Right renal pelvis (tissue), 4 donors: ENCODE measurements around the gene SCN5A. TPM values are rescaled to one million over a fixed set of nuclear protein-coding genes. Genes with fewer than 3 reads are reported as not detected.

Source experiments
- DNase-seq, 4 donors: peaks; one replicate each; pipeline ENCODE4 v3.0.0-alpha.2; 2013; ENCODE audit warnings: low read depth in 4 of 4, low spot score in 3 of 4, missing footprints in 1 of 4
- polyA plus RNA-seq, 4 donors: library from polyadenylated mRNA; unstranded; fragments of 120-200 nt; gene quantifications; one replicate each; pipeline ENCODE4 v1.2.1, GENCODE V29; 2013; ENCODE audit not compliant: insufficient read length in 4 of 4

The SCN5A gene
- polyA plus RNA-seq, 4 donors: 0.89 to 1.2 (median 1.1) TPM

DNA sequence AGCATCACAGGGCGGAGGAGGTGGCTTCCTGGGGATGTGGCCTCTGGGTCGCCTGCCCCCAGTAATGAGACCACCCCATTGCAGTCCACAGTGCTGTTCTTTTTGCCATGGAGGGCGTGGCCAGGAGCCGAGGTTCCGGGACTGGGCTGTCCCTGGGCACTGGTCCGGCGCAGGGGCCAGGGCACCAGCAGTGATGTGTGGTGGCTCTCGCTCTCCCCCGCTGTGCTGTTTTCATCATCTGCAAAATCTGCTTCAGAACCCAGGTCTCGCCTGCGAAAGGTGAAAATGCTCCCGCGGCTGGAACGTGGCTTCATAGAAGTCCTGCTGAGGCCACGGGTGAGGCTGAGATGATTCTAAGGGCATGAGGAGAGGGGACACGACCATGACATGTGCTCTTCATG lies 45.8 kb downstream of the SCN5A start:
- DNase-seq: no peak

DNA sequence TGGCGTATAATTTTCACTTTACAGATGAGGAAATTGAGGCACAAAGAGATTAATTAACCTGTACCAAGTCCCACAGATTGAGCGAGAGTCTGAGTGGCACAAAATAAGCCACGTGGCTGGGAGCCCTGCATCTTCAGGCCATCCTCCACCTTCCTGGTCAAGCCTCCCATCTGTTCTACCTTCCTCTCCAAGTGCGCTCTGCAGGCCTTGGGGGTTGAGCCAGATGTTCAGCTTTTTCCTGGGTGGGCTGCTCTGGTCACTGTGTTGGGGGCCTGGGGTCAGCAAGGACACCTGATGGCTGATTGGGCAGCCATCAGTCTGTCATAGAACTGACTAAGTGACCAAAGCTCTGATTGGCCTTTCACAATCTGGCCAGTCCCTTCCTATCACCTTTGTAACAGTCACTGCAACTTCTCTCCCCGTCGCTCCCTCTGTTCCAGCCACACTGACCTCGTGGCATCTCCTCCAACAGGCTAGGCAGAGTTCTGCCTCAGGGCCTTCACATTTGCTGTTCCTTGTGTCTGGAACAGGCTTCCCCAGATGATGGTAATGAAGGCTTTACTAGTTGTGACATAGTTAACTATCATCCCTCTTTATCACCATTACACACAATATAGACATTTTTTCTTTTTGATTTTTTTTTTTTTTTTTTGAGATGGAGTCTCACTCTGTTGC lies 46.8 kb downstream of the SCN5A start:
- no peak for DNase-seq

DNA sequence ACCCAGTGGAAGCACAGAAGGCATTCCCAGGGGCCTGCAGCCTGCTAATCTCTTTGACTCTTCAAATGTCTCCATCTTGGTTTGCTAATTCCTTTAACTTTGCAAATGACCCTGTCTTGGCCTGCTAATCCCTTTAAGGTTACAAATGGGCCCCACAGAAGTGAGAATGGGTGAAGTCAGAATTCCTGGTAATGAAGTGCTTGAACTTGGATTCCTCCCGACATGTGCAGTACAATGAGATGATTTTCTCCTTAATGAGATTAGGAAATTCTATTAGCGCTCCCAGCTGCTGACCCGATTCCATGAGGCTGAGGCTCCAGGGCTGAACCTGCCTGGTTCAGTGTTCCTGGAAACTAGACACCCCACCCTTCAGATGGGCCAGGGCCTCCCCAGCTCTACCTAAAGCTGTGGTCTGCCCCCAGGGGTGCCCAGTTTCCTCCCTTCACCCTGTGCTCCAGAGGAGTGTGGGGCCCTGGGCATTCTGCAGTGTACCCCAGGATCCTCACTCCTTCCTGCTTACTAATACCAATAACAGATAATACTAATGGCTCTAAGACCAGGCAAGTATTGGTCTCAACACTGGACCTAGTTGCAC lies 47.4 kb downstream of the SCN5A start:
- DNase-seq: no peak

DNA sequence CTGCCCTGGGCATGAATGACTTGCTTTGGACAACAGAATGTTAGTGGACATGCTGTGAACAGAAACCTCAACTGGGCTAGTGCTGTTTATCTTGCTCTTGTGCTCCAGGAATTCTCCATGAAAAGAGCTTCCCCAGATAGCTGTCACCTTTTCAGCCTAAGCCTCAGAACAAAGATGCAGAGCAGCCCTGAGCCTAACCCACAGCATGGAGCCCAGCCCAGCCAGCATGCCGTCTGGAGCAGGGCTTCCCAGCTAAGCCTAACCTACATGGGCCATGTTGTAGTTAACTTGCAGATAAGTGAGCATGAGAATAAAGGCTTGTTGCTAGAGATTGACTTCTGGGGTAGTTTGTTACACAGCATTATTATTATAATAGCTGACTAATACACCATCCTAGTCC lies 48.9 kb downstream of the SCN5A start:
- no peak for DNase-seq

DNA sequence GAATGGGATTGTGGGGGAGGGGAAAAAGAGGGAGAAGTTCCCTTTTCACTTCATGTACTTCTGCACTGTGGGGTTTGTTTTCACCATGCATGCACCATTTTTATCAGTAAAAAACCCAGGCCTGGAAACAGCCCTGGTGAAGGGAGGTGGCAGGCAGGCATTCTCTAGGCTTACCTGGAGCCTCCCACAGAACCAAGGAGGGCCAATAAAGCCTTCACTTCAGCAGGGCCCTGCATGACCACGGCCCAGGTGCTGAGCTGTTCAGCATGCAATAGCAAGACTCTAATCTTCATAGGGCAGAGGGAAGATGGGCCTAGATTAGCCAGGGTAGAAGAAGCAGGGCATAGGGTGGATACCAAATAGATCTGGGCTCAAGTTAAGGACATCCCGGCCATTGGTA lies 49.6 kb downstream of the SCN5A start:
- DNase-seq: no peak

DNA sequence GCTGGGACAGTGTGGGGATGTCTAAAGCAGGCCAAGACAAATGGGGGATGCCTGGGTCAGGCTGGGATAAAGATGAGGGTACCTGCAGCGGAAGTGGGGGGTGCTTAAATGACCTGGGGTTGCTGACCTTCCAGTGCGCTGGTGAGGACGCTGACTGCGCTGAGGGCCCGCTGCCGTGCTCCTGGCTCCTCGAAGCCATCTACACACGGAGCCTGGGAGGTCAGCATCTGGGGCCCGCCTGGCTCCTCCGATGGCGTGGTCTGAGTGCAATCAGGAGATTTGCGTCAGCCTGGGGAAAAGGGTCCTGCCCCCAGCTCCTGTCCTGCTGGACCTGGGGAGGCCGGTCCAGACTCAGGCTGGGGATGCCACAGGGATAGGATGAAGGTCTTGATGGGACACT lies 50.7 kb downstream of the SCN5A start:
- no peak for DNase-seq

DNA sequence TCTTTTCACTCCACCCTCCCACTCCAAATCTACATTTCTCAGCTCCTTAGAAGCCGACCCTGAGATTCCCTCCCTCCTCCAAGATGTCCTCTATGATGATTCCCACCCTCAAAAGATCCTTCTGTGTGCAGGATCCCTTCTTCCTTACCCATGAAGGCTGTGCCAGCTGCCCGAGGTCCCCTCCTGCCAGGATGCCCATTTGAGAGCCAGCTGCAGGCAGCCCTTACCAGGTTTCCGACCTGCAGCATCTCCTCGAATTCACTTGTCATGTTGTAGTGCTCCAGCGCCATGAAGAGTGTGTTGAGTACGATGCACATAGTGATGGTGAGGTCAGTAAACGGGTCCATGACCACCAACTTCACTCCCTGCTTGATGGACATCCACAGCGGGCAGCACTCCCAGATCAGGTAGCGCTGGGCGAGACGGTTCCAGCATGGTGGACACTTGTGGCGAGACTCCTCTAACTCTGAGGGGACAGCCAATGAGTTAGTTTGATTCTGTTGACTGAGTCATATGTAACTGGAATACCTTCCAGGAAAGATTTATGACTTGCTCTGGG lies 51.9 kb downstream of the SCN5A start:
- no peak for DNase-seq

DNA sequence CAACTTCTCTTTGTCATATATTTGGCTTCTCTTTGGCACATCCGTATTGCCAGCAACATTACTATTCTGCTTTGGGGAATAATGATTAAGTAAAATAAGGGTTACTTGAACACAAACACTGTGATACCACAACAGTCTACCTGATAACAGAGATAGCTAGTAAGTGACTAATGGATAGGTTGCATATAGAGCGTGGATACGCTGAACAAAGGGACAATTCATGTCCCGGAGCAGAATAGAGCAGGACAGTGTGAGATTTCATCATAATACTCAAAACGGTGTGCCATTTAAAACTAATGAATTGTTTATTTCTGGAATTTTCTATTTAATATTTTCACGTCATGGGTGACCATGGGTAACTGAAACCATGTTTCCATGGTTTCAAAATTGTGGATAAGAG lies 54.1 kb downstream of the SCN5A start:
- no peak for DNase-seq

DNA sequence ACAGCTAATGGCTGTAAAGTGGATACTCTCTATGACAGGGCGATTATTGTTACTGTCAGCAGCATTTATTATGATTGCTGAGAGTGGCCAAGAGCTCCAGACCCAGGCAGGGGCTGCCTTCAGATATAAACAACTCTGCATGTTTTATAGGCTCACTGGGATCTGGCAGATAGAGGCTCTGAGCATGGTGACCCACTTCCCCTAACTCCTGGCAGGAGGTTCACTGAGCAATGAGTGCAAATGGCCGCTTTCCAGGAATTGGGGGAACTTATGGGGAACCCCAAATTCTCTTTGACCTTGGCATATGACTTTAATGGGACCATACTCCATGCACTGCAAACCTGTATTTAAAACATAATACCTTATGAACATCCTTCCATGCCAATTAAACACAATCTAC lies 59.0 kb downstream of the SCN5A start:
- no peak for DNase-seq

DNA sequence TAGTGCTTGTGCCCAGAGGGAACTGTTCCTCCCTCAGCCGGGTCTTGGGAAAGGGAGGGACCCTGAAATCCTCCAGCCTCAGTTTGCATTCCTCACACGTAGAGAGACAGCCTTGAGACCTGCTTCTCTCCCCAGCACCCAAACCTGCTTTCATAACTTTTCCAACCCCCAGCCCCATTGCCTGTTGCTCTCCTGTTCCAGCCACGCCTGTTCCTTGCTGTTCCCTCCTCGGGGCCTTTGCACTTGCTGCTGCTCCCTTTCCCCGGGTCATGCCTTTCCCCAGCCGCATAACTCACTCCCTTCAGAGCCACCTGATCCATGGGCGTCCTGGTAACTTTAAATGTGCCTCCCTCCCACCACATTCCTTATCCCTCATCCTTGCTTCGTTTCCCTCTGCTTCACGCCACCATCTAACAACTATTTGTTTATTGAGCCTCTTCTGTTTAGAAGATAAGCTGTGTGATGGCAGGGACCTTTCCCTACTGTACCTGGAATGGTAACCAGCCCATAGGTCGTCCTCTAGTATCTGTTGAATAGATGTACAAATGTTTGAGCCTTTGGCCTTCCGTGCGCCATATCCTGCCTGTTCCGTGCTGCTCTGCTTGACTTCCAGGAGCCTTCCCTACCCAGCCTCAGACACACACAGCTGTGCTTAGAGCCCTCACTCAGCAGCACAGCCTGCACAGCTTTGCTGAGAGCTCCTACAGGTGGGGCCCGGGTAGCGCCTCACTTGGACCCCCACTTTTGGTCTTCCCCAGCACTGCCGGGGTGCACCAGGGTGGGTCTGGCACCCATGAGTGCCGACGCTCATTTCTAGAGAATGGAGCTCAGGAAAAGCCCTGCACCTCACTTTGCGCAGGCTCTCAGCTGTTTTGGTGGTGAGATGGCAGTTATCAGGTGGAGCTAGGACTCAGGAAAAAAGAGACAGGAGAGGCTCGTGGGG lies 60.2 kb downstream of the SCN5A start:
- no peak for DNase-seq

DNA sequence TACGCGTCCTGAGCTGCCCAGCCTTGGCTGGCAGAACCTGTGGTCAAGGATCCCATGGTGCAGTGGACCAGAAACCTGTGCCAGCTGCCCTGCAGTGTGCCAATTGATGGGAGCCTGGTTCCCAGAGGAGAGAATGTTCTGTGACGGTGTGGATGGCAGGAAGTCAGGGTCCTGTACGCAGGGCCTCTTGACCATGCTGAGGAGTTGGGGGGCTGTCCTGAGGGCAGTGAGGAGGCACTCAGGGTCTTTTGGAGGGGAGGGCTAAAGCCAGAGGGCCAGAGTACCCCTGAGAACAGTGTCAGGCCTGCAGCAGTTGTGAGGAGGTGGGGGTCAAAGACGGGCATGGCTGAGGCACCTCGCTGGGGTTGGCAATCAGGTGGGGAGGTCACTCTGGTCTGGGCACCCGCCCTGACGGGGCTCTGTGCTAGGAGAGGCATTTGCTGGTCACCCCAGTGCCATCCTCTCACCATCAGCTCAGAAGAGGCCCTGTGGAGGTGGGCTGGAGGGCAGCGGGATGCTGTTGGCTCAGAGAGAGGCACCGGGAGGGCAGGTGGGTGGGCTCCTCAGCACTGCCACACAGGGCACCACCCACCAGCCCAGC lies 61.0 kb downstream of the SCN5A start:
- DNase-seq: no peak

DNA sequence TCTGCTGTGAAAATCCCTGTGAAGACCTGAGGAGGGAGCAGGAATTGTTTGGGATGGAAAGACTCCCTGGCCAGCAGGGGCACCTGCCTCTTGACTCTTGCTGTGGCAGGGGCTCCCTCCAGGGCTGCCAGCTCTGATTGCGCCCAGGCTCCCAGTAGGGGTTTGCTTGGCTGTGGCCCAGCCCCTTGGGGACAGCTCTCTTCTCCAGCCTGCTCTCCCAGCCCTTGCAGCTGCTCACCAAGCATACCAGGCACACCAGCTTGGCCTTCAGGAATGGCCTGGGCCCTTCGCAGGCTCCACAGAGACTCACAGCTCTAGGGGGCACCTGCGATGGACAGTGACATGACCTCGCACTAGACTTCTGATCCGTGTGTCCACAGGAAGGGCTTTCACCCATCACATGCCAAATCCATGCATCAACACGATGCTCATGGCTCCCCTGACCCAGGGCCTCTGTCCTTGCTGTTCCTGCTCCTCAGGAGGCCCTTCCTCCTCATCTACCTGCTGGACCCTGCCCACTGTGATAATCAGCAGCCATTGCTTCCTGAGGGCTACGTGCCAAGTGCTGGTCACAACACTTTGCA lies 61.8 kb downstream of the SCN5A start:
- no peak for DNase-seq

DNA sequence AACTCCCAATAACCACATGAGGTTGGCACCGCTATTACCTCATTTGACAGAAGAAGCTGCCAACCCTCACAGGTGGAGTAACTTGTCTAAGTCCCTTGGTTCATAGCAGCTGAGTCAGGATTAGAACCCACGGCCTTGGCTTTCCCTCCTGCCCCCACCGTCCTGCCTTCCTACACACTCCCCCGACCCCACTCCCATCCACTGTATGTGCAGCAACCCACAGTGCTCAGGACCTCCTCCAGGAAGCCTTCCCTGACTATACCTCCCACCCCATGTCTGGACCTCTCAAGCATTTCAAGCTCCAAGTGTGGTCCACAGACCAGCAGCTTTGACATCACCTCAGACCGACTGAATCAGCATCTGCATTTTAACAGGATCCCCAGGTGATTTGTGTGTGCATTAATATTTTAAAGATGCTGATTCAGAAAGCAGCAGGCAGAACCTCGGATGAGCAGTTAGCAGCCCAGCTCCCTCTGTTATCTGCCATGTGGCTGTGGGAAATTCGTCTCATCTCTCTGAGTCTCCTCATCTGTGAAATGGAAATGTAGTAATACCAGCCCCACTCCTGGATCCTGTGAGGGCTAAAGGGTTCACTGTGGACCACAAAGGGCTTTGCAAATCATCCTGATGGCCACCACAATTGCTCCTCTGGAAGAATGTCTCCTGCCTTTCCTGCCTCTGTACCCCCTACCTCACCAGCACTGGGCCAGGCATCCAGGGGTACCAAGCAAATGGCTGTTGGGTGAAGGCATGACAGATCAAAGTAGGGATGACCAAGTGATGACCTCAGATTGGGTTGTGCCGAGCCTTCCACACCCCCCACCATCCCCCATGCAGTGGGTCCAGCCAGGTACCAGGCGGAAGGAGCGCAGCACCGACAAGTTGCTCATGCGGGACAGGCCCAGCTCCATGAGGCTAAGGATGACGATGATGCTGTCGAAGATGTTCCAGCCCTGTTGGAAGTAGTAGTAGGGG lies 62.7 kb downstream of the SCN5A start:
- no peak for DNase-seq

DNA sequence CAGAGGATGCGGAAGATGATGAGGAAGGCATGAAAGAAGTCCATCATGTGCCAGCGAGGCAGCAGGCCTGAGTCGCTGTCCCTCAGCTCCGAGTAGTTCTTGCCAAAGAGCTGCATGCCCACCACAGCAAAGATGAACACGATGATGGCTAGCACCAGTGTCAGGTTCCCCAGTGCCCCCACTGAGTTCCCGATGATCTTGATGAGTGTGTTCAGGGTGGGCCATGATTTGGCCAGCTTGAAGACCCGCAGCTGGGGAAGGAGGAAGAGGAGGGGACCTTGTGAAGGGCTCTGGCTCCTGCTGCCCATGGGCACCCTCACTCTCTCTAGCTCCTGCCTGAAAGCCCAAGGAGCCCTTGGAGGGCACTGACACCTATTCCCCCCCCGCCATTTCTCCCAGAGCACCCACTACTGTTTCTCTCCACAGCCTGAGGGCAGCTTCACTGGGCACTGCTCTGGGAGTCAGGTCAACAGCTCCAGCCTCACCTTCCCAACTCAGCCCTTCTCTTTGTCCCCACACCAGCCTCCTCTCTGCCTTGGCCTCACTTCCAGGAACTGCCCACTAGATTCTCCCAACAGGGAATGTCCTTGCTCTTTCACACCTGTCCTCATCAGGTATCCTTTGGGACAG lies 63.6 kb downstream of the SCN5A start:
- no peak for DNase-seq

DNA sequence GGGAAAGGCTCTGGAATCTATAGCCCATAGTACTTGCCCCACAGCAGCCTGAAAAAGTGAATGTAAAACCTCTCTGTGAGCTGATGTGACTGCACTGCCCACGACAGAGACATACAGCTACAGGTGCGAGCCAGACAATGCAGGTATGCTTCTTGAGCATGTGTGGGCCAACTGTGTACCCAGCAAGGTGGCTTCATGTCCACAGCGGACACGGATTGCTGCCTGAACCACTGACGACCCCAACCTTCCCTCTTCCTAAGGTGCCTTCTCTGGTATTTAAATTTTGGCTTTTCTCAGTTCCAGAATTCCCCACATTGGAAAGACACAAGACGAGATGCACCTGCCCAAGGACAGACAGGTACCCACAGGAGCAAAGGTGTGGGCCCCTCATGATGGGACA lies 65.8 kb downstream of the SCN5A start:
- no peak for DNase-seq

DNA sequence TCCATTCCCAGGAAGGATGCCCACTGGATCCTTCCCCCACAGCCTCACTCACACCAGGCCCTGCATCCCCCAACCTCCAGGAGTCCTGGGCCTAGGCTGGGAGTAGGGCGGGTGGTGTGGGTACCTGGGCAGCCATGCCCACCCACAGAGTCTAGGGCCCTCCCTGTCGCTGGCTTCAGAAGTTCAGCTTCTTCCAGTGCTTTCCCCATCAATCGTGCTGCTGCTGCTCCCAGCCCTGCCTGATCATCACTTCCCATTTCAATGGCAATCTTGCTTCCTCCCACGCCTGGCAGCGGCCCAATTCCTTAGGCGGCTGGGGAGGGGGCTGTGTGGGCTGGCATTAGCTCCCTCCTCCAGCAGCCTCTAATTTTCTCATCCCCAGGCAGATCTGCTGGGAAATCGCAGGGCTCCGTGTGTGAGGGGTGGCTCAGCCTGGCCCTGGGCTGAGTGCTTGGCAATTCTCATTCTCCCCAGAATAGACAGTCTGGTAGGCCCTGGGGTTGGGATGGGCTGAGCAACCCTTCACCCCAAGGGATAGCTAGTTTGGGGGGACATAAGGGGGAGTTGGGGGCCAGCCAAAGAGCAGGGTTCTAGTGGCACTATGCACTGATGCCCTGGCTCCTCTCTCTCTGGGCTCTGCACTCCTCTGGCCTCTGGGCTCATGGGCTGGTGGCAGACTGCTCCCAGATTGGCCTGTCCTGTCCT lies 66.4 kb downstream of the SCN5A start:
- DNase-seq: peak in 2 of 4 donors; percentile 8 to 11

DNA sequence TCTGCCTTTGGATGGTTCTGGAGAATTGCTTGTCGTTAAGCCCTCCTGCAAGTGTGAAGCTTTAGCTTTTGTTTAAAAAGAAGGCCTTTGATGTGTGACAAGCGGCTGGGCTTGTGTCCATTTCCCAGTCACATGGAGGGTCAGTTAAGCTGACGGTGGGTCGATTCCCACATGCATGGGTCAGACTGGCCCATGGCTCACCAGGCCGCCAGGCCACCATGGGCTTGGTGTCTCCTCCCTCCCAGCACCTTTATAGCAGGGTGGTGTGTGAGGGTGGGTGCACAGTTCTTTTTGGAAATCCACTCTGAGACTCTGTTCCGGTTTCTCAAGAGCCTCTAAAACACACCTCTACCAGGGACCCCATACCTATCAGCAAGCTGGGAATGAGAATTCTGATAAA lies 67.2 kb downstream of the SCN5A start:
- DNase-seq: no peak

DNA sequence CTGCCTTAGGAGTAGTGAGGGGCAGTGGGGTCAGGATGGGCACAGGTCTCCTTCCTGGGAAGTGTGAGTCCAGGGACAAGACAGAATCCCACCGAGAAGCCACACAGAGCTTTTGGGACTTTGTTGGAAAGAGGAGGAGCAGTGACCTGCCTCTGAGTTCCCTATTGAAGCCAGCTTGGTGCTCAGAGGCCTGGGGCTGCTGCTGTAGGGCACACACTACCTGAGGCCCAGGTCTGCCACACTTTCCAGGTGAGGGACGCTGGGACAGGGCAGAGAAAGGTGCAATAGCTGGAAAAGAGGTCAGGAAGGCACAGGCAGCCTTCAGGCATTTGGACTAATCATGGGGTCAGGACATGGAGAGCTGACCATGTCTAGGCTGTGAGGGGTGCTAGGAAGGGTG lies 67.7 kb downstream of the SCN5A start:
- no peak for DNase-seq
